GM12878 (cell line): ENCODE measurements around the gene MEIS1.

Experiments
- CTCF ChIP-seq, 3 experiments: IDR thresholded peaks in 2 of 3; conservative IDR thresholded peaks in 1 of 3; 2 replicates each; pipeline ENCODE4 v1.5.1; 2011; ENCODE audit warnings: low read depth in 3 of 3, low read length in 3 of 3, mild to moderate bottlenecking in 3 of 3, control low read depth in 2 of 3, moderate library complexity in 2 of 3, inconsistent platforms in 1 of 3, mixed read lengths in 1 of 3; ENCODE audit not compliant: control insufficient read depth in 2 of 3, insufficient read depth in 1 of 3; ENCODE audit errors: extremely low read depth in 1 of 3
- MAX ChIP-seq: IDR thresholded peaks from 2 replicates; pipeline ENCODE4 v1.6.1; 2012; ENCODE audit warnings: low read depth, low read length, improper control_type of control experiment
- SIX5 ChIP-seq: IDR thresholded peaks from 2 replicates; pipeline ENCODE4 v1.6.1; 2011; ENCODE audit warnings: mild to moderate bottlenecking, low read depth, low read length, moderate library complexity; ENCODE audit not compliant: severe bottlenecking
- TARDBP ChIP-seq: IDR thresholded peaks from 2 replicates; pipeline ENCODE4 v1.6.1; 2016; ENCODE audit warnings: borderline replicate concordance
- USF2 ChIP-seq: IDR thresholded peaks from 2 replicates; pipeline ENCODE4 v1.6.1; 2011; ENCODE audit warnings: low read depth, low read length, improper control_type of control experiment, borderline replicate concordance
- ZBTB40 ChIP-seq: fragments of 450-650 bp; IDR thresholded peaks from 2 replicates; pipeline ENCODE4 v1.6.1; 2016; ENCODE audit warnings: mild to moderate bottlenecking, moderate library complexity, borderline replicate concordance

GRCh38 chr2:66501267-66501666 lies 66.3 kb downstream of the MEIS1 start:
- no peak for TF ChIP-seq CTCF (IDR thresholded peaks at IDR 0.05 in 2 of 3, conservative IDR thresholded peaks at IDR 0.05 in 1 of 3; ENCODE audit: control insufficient read depth in 2 of 3, extremely low read depth in 1 of 3, insufficient read depth in 1 of 3, low read depth in 3 of 3, low read length in 3 of 3)
- TF ChIP-seq SIX5, result no peak
- no peak for TF ChIP-seq TARDBP
- TF ChIP-seq MAX, result no peak
- TF ChIP-seq USF2, result no peak
- no peak for TF ChIP-seq ZBTB40
